ENCODE data around the gene ENTR1.

Gene ENTR1

DNA sequence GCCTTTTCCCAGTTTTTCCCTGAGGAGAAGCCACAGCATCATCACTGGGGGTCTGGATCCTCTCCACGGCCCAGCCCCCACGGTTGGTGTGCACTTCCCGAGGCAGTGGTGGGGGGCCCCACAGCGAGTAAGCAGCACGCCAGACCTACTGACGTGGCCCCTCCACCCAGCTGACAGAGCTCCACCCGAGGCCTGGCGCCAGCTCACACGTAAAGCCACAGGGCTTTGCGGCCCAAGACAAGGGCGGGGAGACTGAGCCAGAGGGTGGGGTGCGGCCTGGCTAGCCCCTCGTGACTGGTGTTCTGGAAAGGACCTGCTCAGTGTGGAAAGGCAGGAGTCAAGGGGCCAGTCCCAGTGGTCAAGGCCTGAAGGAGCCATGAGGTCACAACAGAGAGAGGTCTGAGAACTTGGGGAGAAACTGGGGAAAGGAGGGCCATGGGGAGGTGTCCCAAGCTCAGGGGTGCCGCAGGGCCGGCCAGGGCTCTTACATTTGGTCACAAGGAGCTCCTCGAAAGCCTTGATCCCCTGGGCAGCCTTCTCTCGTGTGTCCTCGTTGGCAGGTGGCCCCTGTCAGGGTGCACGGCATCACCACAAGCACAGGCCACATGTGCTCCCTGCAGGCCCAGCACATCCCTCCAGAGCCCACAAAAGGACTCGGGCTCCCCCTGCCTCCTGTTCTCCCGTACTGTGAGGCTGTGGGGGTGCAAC is 15.9 kb downstream of the ENTR1 start:
- DNase-seq = no peak

DNA sequence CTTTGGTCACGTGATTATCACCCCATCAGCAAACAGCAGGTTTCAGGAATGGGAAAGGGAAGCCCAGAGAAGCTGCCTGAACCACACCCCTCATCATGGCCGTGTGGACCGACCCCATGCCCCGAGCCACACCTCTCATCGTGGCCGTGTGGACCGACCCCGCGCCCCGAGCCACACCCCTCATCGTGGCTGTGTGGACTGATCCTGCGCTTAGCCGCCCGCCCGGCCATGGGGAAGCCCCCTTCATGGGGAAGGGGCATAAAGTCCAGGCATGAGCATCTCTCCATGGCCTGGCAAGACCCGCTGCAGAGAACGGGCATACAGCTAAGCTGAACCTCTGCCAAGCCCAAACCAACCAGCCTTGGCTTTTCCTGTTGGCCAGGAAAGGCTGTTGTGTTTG is 16.9 kb downstream of the ENTR1 start:
- DNase-seq = no peak

DNA sequence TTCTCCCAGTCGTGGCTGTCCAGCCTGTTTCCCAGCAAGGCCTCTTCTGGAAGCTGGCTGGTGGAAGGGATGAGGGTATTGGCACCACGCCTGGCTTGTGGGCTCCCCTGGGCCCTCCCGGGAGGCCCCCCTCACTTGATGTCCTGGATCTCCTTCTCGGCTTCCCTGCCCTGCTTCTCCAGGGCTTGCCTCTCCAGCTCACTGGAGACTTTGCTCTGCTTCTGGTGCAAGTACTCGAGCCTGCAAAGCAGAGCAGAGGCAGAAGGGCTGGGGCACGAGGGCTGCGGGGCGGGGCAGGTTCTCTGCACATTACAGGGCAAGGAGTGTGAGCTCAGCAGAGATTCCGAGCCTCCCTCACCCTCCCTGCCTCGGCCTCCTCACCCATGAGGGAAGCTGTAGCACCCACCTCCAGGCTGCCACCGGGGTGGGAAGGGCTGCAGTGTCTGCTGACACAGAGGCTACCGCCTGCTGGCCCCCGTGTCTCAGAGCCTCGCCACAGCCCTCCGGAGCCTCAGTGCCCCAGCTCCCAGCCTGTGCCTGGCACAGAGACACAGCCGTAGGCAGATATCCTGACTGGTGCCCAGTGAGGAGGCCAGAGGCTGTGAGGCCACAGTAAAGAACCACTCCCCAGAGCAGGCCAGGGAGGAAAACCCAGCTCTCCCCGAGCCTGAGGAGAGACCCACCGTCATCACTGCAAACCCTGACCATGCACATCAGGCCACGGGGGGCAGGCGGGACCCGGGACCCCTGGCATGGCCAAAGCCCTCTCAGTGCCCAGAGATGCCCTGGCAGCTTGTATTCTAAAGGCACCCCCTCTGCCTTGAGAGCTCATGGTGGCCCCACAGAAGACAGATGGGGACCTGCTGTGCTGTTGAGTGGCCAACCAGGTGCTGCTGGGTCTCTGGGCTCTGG is 17.6 kb downstream of the ENTR1 start:
- no peak for DNase-seq

DNA sequence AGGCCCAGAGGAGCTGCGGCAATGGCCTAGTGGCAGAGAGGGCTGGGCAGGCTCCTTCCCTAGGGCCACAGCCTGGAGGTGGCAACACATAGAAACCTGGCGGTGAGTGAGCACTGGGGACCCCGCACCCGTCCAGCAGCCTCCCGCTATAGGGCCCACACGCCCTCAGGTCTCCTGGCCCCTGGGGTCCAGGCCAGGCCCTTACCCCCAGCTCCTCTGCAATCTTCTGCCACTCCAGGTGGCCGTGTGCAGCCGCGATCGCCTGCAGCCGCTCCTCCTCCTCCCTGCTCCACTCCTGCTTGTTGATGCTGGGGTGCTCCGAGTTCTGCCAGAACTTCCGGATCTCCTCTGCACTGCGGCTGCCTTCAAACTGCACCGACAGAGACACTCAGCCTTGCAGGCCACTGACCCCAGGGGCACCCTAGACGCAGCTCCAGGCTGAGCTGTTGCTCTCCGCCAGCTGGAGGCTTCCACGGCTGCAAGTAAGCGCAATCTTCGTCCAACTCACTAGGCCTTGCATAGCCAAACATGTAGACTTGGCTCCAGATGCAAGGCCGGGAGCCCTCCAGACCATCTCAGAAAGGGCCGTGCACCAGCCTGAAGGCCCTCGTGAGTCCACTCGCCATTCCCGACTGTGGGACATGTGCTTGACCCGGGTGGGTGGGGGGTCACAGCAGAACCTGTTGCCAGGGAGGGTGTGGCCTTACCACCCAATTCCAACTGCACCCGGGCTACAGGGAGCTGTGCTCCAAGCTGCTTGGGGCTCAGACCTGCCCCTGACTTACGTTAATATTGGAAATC is 18.5 kb downstream of the ENTR1 start:
- DNase-seq = no peak

DNA sequence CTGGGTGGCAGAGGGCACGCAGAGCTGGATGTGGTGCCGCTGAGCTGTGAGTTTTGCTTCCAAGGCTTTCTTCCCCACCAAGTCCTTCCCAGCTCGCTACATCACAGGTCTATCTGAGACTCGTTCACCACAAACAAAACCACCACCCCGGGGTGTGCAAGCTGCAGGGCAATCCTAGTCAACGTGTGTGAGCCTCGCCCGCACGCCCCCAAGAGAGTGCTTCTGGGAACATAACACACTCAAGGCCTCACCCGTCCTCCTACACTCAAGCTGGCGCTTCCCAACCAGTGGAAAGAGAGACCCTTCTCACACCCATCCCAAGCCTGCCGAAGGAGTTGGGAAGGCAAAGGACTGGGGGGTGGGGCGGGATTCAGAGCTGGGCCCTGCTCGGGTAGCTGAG is 21.0 kb downstream of the ENTR1 start:
- no peak for DNase-seq

DNA sequence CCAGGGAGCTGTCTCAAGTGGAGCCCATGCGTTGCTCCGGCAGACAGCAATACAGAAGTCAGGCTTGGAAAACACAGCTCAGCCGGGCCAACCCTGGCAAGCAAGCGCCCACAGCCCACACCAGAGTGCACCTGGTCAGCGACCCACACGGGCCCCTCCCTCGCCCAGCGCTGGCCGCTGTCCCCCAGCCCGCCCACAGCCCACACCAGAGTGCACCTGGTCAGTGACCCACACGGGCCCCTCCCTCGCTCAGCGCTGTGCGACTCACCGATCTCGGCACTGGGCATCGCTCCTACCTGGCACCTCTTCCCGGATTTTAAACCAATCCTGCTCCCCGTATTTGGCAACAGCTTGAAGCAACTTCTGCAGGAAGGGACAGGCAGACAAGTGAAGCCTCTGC is 23.2 kb downstream of the ENTR1 start:
- DNase-seq = no peak

DNA sequence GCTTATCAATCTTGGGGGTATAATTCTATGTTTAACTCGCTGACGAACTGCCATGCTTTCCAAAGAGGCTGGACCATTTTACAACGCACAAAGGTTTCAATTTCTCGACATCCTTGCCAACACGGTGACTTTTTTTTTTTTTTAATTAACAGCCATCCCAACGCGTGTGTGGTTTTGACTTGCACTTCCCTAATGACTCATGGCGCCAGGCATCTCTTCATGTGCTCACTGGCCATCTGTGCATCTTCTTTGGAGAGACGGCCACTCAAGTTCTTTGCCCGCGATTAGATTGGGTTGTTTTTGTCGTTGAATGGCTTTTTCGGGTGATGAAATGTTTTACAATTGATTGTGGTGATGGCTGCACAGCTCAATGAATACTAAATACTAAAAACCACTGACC is 24.4 kb downstream of the ENTR1 start:
- DNase-seq = no peak

DNA sequence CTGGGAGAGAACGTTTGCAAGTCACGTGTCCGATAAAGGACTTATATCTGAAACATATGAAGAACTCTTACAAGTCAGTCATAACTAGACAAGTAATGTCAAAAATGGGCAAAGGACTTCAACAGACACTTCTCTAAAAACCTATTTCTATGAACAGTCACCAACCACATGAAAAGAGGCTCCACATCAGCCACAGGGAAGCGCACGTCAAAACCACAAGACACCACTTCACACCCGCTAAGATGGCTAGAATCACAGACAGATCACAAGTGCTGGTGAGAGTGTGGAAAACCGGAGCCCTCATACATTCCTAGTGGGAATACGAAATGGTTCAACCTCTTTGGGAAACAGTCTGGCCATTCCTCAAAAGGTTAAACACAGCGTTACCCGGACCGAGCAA is 25.4 kb downstream of the ENTR1 start:
- no peak for DNase-seq

DNA sequence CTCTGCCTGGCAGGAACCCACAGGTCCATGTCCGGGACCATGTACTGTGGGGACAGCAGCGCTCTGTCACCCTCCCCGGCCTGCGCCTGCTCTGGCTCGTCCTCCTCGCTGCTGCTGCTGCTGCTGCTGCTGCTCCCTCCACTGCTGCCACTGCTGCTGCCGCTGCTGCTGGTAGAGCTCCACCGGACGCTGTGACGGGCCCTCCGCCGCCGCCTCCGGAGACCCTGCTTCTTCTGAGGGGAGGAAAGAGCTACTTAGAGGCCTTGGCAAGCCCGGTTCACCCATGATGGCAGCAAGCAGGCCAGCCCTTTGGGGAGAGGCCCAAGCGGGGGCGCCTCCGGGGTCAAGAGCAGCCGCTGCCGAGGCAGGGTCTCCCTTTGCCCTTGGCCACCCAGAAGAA is 27.0 kb downstream of the ENTR1 start:
- DNase-seq = no peak

DNA sequence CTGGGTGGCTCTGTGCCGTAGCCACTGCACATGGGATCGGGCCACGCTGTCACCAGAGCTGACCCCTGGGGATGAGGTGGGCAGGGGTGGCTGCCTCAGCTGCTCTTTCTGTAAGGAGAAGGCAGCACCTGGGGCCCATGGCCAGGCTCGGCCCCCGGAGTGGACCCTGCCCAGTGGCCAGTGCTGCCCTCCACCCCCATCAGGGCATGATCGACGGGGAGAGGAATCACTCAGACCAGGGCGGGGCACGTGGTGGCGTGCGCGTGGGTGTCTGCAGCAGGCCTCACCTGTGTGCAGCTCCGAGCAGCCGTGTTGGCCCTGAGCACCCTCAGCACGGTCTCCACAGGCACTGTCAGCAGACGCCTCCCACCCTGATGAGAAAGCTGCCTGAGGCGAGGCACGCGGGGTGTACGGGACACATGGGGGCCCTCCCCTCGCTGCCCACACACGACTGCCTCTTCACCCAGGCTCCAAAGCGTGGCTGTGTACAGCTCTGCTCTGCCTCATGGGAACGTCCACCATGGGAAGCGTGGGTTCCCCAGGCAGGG is 28.4 kb downstream of the ENTR1 start:
- no peak for DNase-seq

DNA sequence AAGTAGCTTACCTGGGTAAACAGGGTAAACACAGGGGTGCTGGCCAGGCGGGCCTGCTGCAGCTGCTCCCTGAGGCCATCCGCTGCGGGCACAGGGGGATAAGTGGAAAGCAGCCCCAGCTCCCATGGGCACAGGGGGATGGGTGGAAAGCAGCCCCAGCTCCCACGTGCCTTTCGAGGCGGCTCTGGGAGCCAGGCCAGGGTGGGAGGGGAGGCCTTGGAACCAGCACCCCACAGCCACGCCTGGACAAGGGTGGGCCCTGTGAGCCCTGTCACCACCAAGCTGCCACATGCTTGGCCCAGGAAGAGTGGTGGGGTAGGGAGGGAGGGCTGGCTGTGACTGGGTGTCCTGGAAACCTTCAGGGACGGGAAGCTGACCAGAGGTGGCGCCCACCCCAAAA is 29.1 kb downstream of the ENTR1 start:
- no peak for DNase-seq

DNA sequence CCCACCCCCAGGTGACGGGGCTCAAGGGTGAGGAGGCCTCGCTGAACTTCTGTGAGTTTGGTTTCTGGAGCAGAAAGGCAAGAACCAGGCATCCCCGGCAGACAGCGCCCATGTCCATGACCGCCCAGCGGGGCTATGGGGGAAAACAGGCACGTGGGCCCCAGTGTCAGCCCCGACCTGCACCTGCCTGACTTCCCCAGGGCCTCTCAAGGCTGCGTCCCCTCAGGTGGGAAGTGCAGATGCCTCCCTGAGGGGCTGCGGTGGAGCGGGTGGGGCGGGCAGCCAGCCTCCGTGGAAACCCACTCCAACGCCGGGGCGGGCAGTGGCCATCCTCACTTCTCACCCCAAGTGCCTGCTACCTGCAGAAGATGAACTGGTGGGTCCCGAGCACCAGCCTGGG is 30.0 kb downstream of the ENTR1 start:
- no peak for DNase-seq

DNA sequence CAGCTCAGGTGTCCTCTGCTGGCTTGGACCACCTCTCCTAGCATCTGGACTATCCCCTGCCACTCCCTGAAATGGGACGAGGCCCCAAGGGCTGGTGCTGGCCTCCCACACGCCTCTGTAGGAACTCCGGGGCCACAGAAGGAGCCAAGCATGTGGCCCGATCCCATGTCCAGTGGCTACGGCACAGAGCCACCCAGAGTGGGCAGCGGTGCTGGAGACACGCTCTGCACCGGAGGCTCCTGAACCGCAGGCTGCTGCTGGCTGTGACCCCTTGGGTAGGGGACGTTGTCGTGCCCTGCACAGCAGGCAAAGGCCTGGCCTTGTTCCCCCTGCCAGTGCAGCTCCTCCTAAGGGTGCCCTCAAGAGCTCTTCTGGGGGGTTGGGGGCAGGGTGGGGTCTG is 30.5 kb downstream of the ENTR1 start:
- no peak for DNase-seq

DNA sequence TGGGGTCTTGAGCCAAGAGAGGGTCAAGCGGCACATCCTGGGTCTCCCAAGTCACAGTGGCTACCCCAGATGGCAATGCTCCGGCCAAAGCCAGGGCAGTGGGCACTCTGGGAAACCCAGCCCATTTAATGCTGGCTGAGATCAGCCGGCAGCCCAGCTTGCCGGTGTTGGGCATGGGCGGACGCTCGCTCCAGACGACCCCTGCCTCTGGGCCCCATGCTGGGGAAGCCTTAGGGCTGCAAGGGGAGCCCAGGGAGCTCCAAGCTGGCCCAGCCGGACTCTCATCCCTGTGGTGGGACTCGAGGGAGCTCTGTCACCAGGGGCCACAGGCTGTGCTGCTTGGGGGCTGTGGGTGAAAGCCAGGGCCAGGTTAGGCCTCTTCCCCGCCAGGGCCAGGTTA is 31.0 kb downstream of the ENTR1 start:
- no peak for DNase-seq

DNA sequence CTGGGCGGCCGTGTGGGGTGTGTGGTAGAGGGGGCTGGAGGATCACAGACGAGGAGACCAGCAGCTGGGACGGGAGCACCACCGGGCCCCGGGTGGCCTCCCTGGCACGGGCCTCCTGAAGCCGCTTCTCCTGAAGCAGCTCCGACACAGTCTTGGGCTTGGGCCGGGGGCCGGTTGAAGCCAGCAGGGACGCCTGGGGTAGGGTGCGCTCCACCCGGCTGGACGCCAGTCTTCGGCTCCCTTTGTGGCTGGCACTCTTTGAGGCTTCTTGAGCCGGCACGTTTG is 31.5 kb downstream of the ENTR1 start:
- DNase-seq = no peak

DNA sequence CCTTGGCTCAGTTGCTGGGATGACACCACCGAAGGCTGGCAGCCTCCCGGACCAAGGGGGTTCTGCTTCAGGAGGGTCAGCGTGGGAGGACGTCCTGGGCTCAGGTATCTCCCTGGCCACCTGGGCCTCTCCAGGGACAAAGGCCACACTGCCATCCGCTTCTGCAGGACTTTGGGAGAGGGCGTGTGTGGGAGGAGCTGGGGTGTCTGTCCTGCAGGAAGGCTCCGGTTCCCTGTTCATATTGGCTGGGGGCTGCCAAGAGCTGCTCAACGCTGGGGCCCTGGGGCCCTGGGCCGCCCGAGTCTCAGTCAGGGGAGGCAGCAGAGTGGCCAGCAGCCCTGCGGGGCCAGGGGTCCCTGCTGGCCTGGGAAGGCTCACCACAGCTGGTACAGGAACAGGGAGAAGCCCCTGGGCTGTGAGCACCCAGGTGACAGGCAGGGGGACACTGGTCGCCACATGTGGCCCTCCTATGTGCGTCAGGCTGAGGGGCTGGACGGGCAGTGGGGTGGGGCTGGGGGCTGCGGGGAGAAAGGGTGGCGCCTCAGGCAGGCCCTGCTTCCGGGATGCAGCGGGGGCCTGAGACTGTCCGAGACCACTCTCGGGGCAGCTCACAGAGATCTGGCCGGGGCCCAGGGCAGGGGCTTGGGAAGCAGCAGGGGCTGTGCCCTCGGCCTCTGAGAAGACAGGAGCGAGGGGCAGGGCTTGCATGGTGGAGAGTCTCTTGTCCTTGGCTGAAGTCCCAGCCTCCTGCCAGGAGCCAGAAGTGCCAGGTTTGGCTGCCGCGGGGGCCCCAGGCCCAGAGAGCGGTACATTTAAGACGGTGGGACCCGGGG is 32.0 kb downstream of the ENTR1 start:
- DNase-seq = no peak

DNA sequence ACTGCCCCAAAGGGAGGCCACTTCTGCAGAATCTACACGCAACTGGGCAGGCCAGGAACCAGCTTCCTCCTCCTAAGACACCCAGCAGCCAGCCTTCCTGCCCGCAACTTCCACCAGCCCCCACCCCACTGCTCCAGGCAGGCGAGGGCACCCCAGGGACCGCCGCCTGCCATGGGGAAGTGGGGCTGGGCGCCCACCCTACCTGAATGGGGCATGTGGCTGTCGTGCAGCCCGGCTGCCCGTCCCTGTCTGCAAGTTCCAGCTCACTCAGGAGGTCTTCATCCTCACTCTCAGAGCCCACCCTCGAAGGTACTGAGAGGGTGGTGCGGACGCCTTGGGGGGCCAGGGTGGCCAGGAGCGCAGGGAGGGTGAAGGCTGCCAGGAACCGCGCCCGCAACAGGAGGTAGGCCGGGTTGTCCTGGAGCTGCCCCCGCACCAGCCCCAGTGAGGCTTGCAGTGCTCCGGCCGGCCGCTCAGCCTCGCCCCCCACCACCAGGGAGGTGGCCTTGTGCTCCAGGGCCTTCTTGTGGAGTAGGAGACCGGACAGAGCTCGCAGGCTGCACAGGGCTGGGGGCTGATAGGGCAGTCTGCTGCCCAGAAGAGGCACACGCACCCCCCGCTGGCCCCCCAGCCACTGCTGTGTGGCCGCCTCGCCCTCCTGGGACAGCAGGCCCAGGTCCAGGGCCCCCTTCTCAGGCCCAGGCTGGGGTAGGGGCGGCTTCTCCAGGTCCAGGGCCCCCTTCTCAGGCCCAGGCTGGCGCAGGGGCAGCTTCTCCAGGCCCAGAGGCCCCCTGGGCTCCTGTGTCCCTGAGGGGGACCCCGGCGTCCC is 32.9 kb downstream of the ENTR1 start:
- DNase-seq = no peak

DNA sequence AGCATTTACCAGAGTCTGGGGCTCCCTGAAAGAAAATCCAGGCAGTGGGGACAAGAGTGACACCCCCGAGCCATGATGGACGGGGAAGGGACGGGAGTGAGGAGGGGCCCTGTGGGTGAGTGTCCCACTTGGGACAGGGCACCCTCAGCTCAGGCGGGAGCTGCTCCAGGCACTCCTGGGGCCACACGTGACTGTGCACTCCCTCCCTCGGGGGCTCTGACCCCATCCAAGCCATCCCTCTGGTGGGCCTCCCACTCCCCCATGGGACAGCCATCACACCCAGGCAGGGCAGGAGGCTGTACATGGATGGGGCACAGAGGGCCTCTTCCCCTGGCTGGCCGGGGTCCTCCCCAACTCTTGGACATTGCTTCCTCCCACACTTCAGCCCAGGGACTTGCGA is 34.0 kb downstream of the ENTR1 start:
- no peak for DNase-seq

DNA sequence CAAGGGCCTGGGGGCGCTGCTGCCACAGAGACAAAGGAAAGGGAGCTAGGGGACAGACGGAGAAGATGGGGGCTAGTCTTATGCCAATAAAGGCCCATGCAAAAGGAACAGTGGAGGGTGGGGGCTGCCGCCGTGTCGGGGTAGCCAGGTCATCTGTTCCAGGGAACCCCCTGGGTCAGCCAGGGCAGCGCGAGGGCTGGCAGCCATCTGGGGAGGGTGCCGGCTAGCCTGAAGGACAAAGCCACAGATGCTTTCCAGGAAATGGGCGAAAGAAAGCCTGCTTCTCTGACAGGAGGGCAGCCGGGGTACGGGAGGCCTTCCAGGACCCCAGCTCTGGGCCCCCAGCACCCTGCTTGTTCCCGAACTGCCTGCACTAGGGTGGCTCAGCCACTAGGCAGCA is 35.3 kb downstream of the ENTR1 start:
- no peak for DNase-seq

DNA sequence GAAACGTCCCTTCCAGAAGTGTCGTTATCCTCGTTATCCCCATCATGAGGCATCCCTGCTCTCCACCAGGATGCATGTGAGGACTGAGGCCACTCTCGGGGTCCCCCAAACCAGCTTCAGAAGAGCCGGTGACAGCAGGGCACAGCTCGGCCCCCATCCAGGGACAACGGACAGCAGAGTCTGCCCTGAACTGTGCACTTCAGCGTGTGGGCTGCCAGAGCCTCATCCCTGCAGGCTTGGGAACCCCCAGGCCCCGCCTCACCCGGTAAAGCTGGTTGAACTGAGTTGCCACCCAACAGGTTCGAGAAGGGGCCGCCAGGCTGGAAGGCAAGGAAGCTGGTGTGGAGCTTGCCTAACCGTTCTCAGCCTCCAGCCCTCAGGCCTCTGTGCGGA is 36.2 kb downstream of the ENTR1 start:
- DNase-seq = no peak

DNA sequence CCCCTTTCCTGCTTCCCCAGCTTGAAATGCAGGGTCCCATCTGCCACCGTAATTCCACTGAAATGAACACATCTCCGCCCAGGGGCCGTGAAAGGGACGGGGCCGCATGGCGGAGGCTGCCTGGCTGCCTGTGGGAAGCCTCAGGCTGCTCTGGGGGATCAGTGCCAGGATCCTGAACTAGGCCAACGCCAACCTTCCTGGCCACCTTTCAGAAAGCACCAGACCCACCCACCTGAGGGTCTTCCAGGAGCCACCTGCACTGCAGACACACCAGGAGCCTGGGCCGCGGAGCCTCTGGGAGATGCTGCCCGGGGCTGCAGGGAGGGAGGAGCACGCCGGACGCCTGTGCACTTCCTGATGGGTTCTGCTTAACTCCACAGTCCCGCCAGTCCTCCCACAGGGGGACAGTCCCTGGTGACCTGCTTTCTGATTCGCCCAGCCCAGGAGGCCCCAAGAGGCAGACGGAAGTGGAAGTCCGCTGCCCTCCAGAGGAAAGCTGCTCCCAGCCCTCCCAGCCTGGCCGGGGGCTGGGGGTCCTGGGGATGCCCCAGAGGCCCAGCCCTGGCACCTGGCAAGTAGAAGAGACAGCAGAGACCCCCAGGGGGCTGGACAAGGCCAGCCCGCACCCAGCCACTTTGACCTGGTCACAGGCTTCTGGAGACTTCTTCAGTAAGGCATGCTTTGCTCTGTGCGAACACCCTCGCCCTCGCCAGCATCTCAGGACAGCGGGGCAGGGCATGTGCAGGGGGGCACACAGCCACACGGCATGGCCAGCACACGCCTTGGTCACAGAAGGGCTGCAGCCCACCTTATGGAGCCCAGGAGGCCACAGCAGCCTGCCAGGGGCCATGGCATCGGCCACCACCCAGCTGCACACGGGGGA is 36.9 kb downstream of the ENTR1 start, which contains the start of gene CARD9:
CARD9 (minus strand) TSS at position 370 of the 883 bp plus-strand sequence. CDS start 1,591 bp downstream, outside the sequence.
- no peak for DNase-seq

Measured in DMS79 (cell line).